OCI-LY7 (cell line): Measurements from ENCODE around the gene SAXO2. TPM values are rescaled to one million over a fixed set of nuclear protein-coding genes. Genes with fewer than 3 reads are reported as not detected.
"Not testable (repeated sequence)": the region's sequence is repeated elsewhere in the genome, so short reads cannot be mapped to it uniquely, and the experiment has no call there.

ENCODE experiments used
- BruUV-seq: library from RNA; stranded (reverse); fragments of 400-500 nt; replicated peaks from 2 replicates; lab custom pipeline; 2021; lab: Mats Ljungman, UMichigan
- CTCF ChIA-PET: fragments of 300-600 bp; sonication (Branson Sonifier 250); formaldehyde crosslinking; loops from one replicate; lab custom pipeline; 2022; ENCODE audit warnings: antibody characterized with exemption; ENCODE audit not compliant: unreplicated experiment; lab: Charles Lee
- POLR2A ChIA-PET: fragments of 300-600 bp; sonication (Branson Sonifier 250); formaldehyde crosslinking; loops from one replicate; lab custom pipeline; 2022; ENCODE audit warnings: antibody characterized with exemption; lab: Charles Lee
- DNase-seq: peaks from one replicate; pipeline ENCODE4 v3.0.0-alpha.2; 2015; ENCODE audit warnings: low spot score
- H2AFZ ChIP-seq: fragments of 200-600 bp; sonication (generic), shearing (Covaris generic); 2 replicates; pipeline ENCODE4 v1.6.1; 2014; ENCODE audit warnings: mild to moderate bottlenecking, antibody characterized with exemption, low read length, moderate library complexity
- H3K27ac ChIP-seq: fragments of 200-600 bp; sonication (generic); 2 replicates; pipeline ENCODE4 v1.5.1; 2014; ENCODE audit warnings: mixed run types, low read depth, mild to moderate bottlenecking, moderate library complexity, low read length, inconsistent platforms; ENCODE audit not compliant: poor library complexity, severe bottlenecking
- H3K36me3 ChIP-seq: fragments of 200-600 bp; sonication (generic); 2 replicates; pipeline ENCODE4 v1.6.1; 2014; ENCODE audit warnings: mild to moderate bottlenecking, antibody characterized with exemption, low read length, moderate library complexity, mixed read lengths; ENCODE audit not compliant: insufficient read depth
- H3K4me1 ChIP-seq: fragments of 200-600 bp; sonication (generic); 2 replicates; pipeline ENCODE4 v1.5.1; 2014; ENCODE audit warnings: mild to moderate bottlenecking, low read length; ENCODE audit not compliant: insufficient read depth, poor library complexity, severe bottlenecking
- H3K4me2 ChIP-seq: fragments of 200-600 bp; sonication (generic); 2 replicates; pipeline ENCODE4 v1.6.1; 2014; ENCODE audit warnings: mild to moderate bottlenecking, low read length
- H3K4me3 ChIP-seq: fragments of 200-600 bp; sonication (generic); 2 replicates; pipeline ENCODE4 v1.5.1; 2014; ENCODE audit warnings: mild to moderate bottlenecking, low read depth, low read length; ENCODE audit not compliant: poor library complexity, severe bottlenecking
- H3K79me2 ChIP-seq: fragments of 200-600 bp; sonication (generic); 2 replicates; pipeline ENCODE4 v1.6.1; 2016; ENCODE audit warnings: low read depth, mild to moderate bottlenecking, low read length, moderate library complexity, mixed read lengths; ENCODE audit not compliant: insufficient read depth
- H3K9me2 ChIP-seq: fragments of 200-600 bp; sonication (generic); 2 replicates; pipeline ENCODE4 v1.6.1; 2016; ENCODE audit warnings: mild to moderate bottlenecking, low read length, mixed read lengths; ENCODE audit not compliant: insufficient read depth
- H3K9me3 ChIP-seq: fragments of 200-600 bp; sonication (generic); 2 replicates; pipeline ENCODE4 v1.6.1; 2014; ENCODE audit warnings: mild to moderate bottlenecking, mixed run types, low read length, mixed read lengths
- H4K20me1 ChIP-seq: fragments of 200-600 bp; sonication (generic); 2 replicates; pipeline ENCODE4 v1.6.1; 2014; ENCODE audit warnings: mild to moderate bottlenecking, antibody characterized with exemption, low read length, moderate library complexity, mixed read lengths; ENCODE audit not compliant: insufficient read depth
- CTCF ChIP-seq: fragments of 200-600 bp; sonication (generic); conservative IDR thresholded peaks from 2 replicates; pipeline ENCODE4 v1.5.1; 2014; ENCODE audit warnings: mild to moderate bottlenecking, antibody characterized with exemption, low read length, moderate library complexity, mixed read lengths
- EZH2phosphoT487 ChIP-seq: fragments of 200-600 bp; sonication (generic); IDR thresholded peaks from 2 replicates; pipeline ENCODE4 v1.6.1; 2018; ENCODE audit warnings: low read depth, borderline replicate concordance, mild to moderate bottlenecking, mixed run types, antibody characterized with exemption, low read length, moderate library complexity, mixed read lengths
- intact Hi-C: fragments of 100-400 bp; cut with micrococcal nuclease; formaldehyde crosslinking; loops from one replicate; pipeline ENCODE4 v1.10.0; 2022; ENCODE audit not compliant: unreplicated experiment
- total RNA-seq, 2 experiments: library from RNA; depleted of rRNA in 1 of 2; stranded (reverse); fragments of >200 nt in 1 of 2; shearing (Covaris generic) in 1 of 2; gene quantifications; 2 replicates each; pipeline ENCODE4 v1.2.3, GENCODE V29; 2014 to 2022

SAXO2 gene
- total RNA-seq, 2 experiments from 2014 or later = 1.9 to 6.5 TPM

GRCh38 chr15:82298520-82298919, 35.9 kb downstream of the SAXO2 start:
- Histone ChIP-seq H3K4me2 (no peak overlapping the region), H3K4me1 (no peaks in the 10 kb centered on the region), H3K36me3 (no peaks in the 10 kb centered on the region), H3K27ac (no peak overlapping the region), H3K4me3 (no peak overlapping the region), H2AFZ (no peak overlapping the region), H3K9me3 (no peaks in the 10 kb centered on the region), H4K20me1 (no peaks in the 10 kb centered on the region), H3K9me2 (no peaks in the 10 kb centered on the region), H3K79me2 (no peaks in the 10 kb centered on the region)
- no peak for DNase-seq
- ChIA-PET CTCF (no interaction called here), POLR2A (no interaction called here)
- no peak for TF ChIP-seq EZH2phosphoT487
- TF ChIP-seq CTCF = no peak
- intact Hi-C loops = no loop called here
- no TSS peak for BruUV-seq

- H3K4me1 ChIP-seq, intact Hi-C loops, H3K9me3 ChIP-seq, CTCF ChIA-PET, H3K9me2 ChIP-seq, BruUV-seq, H3K4me2 ChIP-seq, H4K20me1 ChIP-seq, H2AFZ ChIP-seq, H3K4me3 ChIP-seq, H3K27ac ChIP-seq, DNase-seq, H3K36me3 ChIP-seq, H3K79me2 ChIP-seq: not testable (repeated sequence)
- POLR2A ChIA-PET = interaction anchor here (0.6 kb wide), 1 partner anchor 846 kb away, joined by 3 read pairs; no protein-coding TSS in a partner anchor
Measured at GRCh38 chr15:82299511-82299914, 36.9 kb downstream of the SAXO2 start.

GRCh38 chr15:82300326-82300725, 37.7 kb downstream of the SAXO2 start:
- H4K20me1 ChIP-seq, H3K79me2 ChIP-seq, H3K4me3 ChIP-seq, H3K36me3 ChIP-seq, H2AFZ ChIP-seq, H3K27ac ChIP-seq, intact Hi-C loops, H3K9me2 ChIP-seq, H3K4me1 ChIP-seq, BruUV-seq, CTCF ChIA-PET, DNase-seq, H3K9me3 ChIP-seq, H3K4me2 ChIP-seq: not testable (repeated sequence)
- POLR2A ChIA-PET = interaction anchor here (0.6 kb wide), 1 partner anchor 574 kb away, joined by 6 read pairs; no protein-coding TSS in a partner anchor

- Histone ChIP-seq H2AFZ (no peak overlapping the region), H3K4me3 (no peak overlapping the region), H3K4me1 (no peaks in the 10 kb centered on the region), H4K20me1 (no peaks in the 10 kb centered on the region), H3K4me2 (no peak overlapping the region), H3K79me2 (no peaks in the 10 kb centered on the region), H3K27ac (no peak overlapping the region), H3K36me3 (no peaks in the 10 kb centered on the region), H3K9me3 (no peaks in the 10 kb centered on the region), H3K9me2 (no peaks in the 10 kb centered on the region)
- TF ChIP-seq CTCF (no peak), EZH2phosphoT487 (no peak)
- CTCF ChIA-PET = no interaction called here
- no peak for DNase-seq
- no TSS peak for BruUV-seq
- POLR2A ChIA-PET = no interaction called here
- intact Hi-C loops = no loop called here
Measured at GRCh38 chr15:82300883-82301282, 38.3 kb downstream of the SAXO2 start.
